Uterus (tissue), 4 donors: ENCODE measurements around the gene GOLGA6B. TPM values are rescaled to one million over a fixed set of nuclear protein-coding genes. Genes with fewer than 3 reads are reported as not detected.

Experiments
- DNase-seq, 2 donors: peaks; one replicate each; pipeline ENCODE4 v3.0.0-alpha.2; 2019 to 2020
- H3K27ac ChIP-seq, 2 donors: fragments of 200-600 bp; sonication (generic); 1 replicate in 1 of 2; 2 replicates in 1 of 2; pipeline ENCODE4 v1.5.1; 2016 to 2018
- H3K27me3 ChIP-seq, 2 donors: fragments of 200-600 bp; sonication (generic); one replicate each; pipeline ENCODE4 v1.5.1; 2018 to 2019; ENCODE audit warnings: control low read depth in 1 of 2
- H3K36me3 ChIP-seq, 2 donors: fragments of 200-600 bp; sonication (generic); one replicate each; pipeline ENCODE4 v1.5.1; 2019; ENCODE audit warnings: control low read depth in 1 of 2
- H3K4me1 ChIP-seq, 2 donors: fragments of 200-600 bp; sonication (generic); one replicate each; pipeline ENCODE4 v1.5.1; 2018 to 2019; ENCODE audit warnings: control low read depth in 1 of 2
- H3K4me3 ChIP-seq, 2 donors: fragments of 200-600 bp; sonication (generic); 1 replicate in 1 of 2; 2 replicates in 1 of 2; pipeline ENCODE4 v1.5.1; 2018 to 2019; ENCODE audit warnings: mild to moderate bottlenecking in 1 of 2
- H3K9me3 ChIP-seq, 2 donors: fragments of 200-600 bp; sonication (generic); one replicate each; pipeline ENCODE4 v1.5.1; 2019; ENCODE audit warnings: control low read depth in 1 of 2
- POLR2A ChIP-seq, 2 donors: fragments of 450-650 bp; IDR thresholded peaks; one replicate each; pipeline ENCODE4 v1.6.1; 2016; ENCODE audit warnings: antibody characterized with exemption in 2 of 2, mild to moderate bottlenecking in 1 of 2, moderate library complexity in 1 of 2
- intact Hi-C: fragments of 100-400 bp; cut with DNase I; formaldehyde crosslinking; loops from one replicate; pipeline ENCODE4 v1.15.1; 2023; ENCODE audit warnings: low total_unique reads
- total RNA-seq, 4 donors: library from RNA; depleted of rRNA in 3 of 4; stranded (reverse); fragments of >200 nt in 3 of 4; gene quantifications; one replicate each; pipeline versions ENCODE4 v1.1.0 to v1.2.4, GENCODE V29; 2014 to 2023
- TF ChIP-seq, protein P1 (sequence below), 4 experiments: fragments of 200-600 bp in 2 of 4; fragments of 450-650 bp in 2 of 4; sonication (generic) in 2 of 4; IDR thresholded peaks; one replicate each; pipeline ENCODE4 v1.5.1; 2016 to 2019; ENCODE audit warnings: antibody characterized with exemption in 4 of 4, mild to moderate bottlenecking in 2 of 4, moderate library complexity in 1 of 4
- donor health status: DM: yes; HTN: yes; CAD: no.

The GOLGA6B gene
- total RNA-seq, 4 donors from 2014 or later, result not detected

DNA sequence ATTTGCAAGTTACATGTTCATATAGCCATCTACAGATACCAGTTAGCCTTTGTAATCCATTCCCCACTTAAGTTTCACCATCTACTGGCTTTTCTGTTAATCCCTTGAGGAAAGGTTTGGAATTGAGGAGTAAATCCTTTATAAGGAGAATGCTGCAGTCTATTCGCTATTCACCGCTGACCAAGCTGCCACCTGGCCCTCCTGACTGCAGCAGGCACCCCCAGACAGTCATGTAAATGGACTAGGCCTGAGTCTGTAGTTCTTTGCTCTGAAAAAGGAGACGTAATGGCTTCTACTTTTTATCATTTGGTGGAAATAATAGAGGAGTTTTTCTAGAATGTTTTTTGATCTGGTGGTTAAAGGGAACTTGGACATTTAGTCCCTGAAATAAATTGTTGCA lies 28.3 kb downstream of the GOLGA6B start:
- Histone ChIP-seq H3K36me3 (no peaks in the 10 kb centered on the region), H3K27ac (no peak overlapping the region), H3K4me3 (no peak overlapping the region), H3K9me3 (no peaks in the 10 kb centered on the region), H3K27me3 (no peaks in the 10 kb centered on the region), H3K4me1 (no peaks in the 10 kb centered on the region)
- no peak for DNase-seq
- TF ChIP-seq POLR2A (IDR thresholded peaks at IDR 0.05), result no peak
- TF ChIP-seq, protein P1, sequence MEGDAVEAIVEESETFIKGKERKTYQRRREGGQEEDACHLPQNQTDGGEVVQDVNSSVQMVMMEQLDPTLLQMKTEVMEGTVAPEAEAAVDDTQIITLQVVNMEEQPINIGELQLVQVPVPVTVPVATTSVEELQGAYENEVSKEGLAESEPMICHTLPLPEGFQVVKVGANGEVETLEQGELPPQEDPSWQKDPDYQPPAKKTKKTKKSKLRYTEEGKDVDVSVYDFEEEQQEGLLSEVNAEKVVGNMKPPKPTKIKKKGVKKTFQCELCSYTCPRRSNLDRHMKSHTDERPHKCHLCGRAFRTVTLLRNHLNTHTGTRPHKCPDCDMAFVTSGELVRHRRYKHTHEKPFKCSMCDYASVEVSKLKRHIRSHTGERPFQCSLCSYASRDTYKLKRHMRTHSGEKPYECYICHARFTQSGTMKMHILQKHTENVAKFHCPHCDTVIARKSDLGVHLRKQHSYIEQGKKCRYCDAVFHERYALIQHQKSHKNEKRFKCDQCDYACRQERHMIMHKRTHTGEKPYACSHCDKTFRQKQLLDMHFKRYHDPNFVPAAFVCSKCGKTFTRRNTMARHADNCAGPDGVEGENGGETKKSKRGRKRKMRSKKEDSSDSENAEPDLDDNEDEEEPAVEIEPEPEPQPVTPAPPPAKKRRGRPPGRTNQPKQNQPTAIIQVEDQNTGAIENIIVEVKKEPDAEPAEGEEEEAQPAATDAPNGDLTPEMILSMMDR (IDR thresholded peaks at IDR 0.05), result no peak
- intact Hi-C loops, result no loop called here

DNA sequence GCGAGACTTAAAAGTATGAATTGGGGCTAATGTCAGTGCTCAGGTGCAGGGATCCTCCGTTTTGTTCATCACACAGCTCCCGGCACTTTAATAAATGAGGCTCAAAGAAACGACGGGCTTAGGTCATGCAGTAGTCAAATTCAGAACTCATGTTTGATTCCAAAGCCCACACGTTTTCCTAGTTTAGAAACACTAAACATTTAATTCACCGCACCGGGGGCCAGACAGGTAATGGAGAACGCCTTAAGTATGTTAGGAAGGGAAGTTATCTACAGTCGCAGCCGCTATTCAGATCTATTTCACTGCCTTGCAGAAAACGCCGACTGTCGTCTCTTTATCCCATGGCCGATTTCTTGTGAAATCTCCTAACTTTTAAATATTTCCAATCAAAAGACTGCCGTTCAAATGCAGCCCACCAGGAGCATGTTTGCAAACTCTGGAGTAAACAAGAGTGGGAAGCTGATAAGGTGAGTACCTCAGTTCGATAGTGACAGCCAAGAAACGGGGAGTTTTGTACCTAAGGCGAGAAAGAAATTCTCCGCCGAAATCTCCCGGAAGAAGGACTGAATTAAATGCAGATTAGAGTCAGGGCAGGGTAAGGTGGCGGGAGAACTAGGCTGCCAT lies 30.9 kb downstream of the GOLGA6B start:
- intact Hi-C loops, result no loop called here
- Histone ChIP-seq H3K4me3 (peak overlapping the region; percentile 70 to 76), H3K27ac (peak overlapping the region; percentile 75 to 87), H3K36me3 (no peaks in the 10 kb centered on the region), H3K27me3 (no peaks in the 10 kb centered on the region), H3K9me3 (no peaks in the 10 kb centered on the region), H3K4me1 (no peaks in the 10 kb centered on the region)
- no peak for DNase-seq
- no peak for TF ChIP-seq POLR2A (IDR thresholded peaks at IDR 0.05)
- TF ChIP-seq, protein P1 (IDR thresholded peaks at IDR 0.05), result no peak

- intact Hi-C loops, result no loop called here
- TF ChIP-seq, protein P1 (IDR thresholded peaks at IDR 0.05), result peak in 1 of 4 experiments; percentile 6
- peak; percentile 65 to 66 for TF ChIP-seq POLR2A (IDR thresholded peaks at IDR 0.05)
- Histone ChIP-seq H3K9me3 (no peaks in the 10 kb centered on the region), H3K27me3 (no peaks in the 10 kb centered on the region), H3K36me3 (no peaks in the 10 kb centered on the region), H3K4me1 (no peaks in the 10 kb centered on the region), H3K27ac (peak within 1 kb of the TSS; percentile 75 to 87), H3K4me3 (peak within 1 kb of the TSS; percentile 70 to 76)
- peak; percentile 76 to 84 for DNase-seq
Observed at GRCh38 chr15:72685925-72686794, 31.7 kb downstream of the GOLGA6B start, which contains the start of the genes BBS4 and HIGD2B. TSS of gene BBS4 (plus strand) at chr15:72686207. CDS start at chr15:72686228, 21 bp downstream. TSS of gene HIGD2B (minus strand) at chr15:72686182. CDS start at chr15:72676374, 9,808 bp downstream.

GRCh38 chr15:72688697-72689096 lies 34.2 kb downstream of the GOLGA6B start:
- H3K36me3 ChIP-seq, result no peaks in the 10 kb centered on the region
- H3K27ac ChIP-seq, result no peak overlapping the region
- H3K9me3 ChIP-seq, result no peaks in the 10 kb centered on the region
- no peaks in the 10 kb centered on the region for H3K4me1 ChIP-seq
- intact Hi-C loops, result no loop called here
- TF ChIP-seq POLR2A (IDR thresholded peaks at IDR 0.05), result no peak
- TF ChIP-seq, protein P1 (IDR thresholded peaks at IDR 0.05), result no peak
- no peak overlapping the region for H3K4me3 ChIP-seq
- H3K27me3 ChIP-seq, result no peaks in the 10 kb centered on the region
- no peak for DNase-seq

GRCh38 chr15:72690938-72691337 lies 36.4 kb downstream of the GOLGA6B start:
- no peaks in the 10 kb centered on the region for H3K4me1 ChIP-seq
- intact Hi-C loops, result no loop called here
- H3K4me3 ChIP-seq, result no peak overlapping the region
- no peaks in the 10 kb centered on the region for H3K36me3 ChIP-seq
- H3K9me3 ChIP-seq, result no peaks in the 10 kb centered on the region
- no peaks in the 10 kb centered on the region for H3K27me3 ChIP-seq
- no peak overlapping the region for H3K27ac ChIP-seq
- no peak for DNase-seq
- TF ChIP-seq, protein P1 (IDR thresholded peaks at IDR 0.05), result no peak
- no peak for TF ChIP-seq POLR2A (IDR thresholded peaks at IDR 0.05)
